Activated CD8-positive, alpha-beta T cell treated with anti-CD3 and anti-CD28 coated beads for 36 hours (primary cell): ENCODE data around the gene AFAP1L2. TPM values are rescaled to one million over a fixed set of nuclear protein-coding genes. Genes with fewer than 3 reads are reported as not detected.

Source experiments
- ATAC-seq: fragments of 200-7000 bp; cut with Tn5 transposase; one replicate; pipeline ENCODE4 v1.10.0; 2021; ENCODE audit warnings: mild to moderate bottlenecking, moderate library complexity
- CTCF ChIA-PET: fragments of 350-600 bp; sonication (Branson Sonifier 250); formaldehyde crosslinking; loops from one replicate; lab custom pipeline; 2021; ENCODE audit warnings: antibody characterized with exemption; lab: Charles Lee
- POLR2A ChIA-PET: fragments of 350-600 bp; sonication (Branson Sonifier 250); formaldehyde crosslinking; loops from one replicate; lab custom pipeline; 2021; ENCODE audit warnings: antibody characterized with exemption; lab: Charles Lee
- DNase-seq: peaks from one replicate; pipeline ENCODE4 v3.0.0-alpha.2; 2020
- H3K27ac Mint-ChIP-seq: one replicate; pipeline ENCODE4 v1.8.0; 2021; ENCODE audit warnings: mild to moderate bottlenecking, mixed read lengths
- H3K27me3 Mint-ChIP-seq: one replicate; pipeline ENCODE4 v1.8.0; 2021; ENCODE audit warnings: mixed read lengths
- H3K36me3 Mint-ChIP-seq: one replicate; pipeline ENCODE4 v1.8.0; 2021; ENCODE audit warnings: low read depth, mixed read lengths
- H3K4me1 Mint-ChIP-seq: one replicate; pipeline ENCODE4 v1.8.0; 2021; ENCODE audit warnings: low read depth, mixed read lengths
- H3K4me3 Mint-ChIP-seq: one replicate; pipeline ENCODE4 v1.8.0; 2021; ENCODE audit warnings: mild to moderate bottlenecking, moderate library complexity, mixed read lengths
- H3K9me3 Mint-ChIP-seq: one replicate; pipeline ENCODE4 v1.8.0; 2021; ENCODE audit warnings: mixed read lengths
- intact Hi-C: fragments of 100-400 bp; cut with micrococcal nuclease; formaldehyde crosslinking; loops from one replicate; pipeline ENCODE4 v1.10.0; 2022
- total RNA-seq, 2 experiments: library from RNA; stranded (reverse); gene quantifications; one replicate each; pipeline ENCODE4 v1.2.3, GENCODE V29; 2021
- TF ChIP-seq, protein P1 (sequence below): fragments of 200-600 bp; IDR thresholded peaks from one replicate; pipeline ENCODE4 v1.8.0; 2022; ENCODE audit warnings: antibody characterized with exemption, mild to moderate bottlenecking

AFAP1L2 gene
- total RNA-seq, 2 experiments from 2014 or later: 4.9 to 6.3 TPM

GRCh38 chr10:114271075-114271778 is 133.1 kb downstream of the AFAP1L2 start:
- TF ChIP-seq, protein P1, sequence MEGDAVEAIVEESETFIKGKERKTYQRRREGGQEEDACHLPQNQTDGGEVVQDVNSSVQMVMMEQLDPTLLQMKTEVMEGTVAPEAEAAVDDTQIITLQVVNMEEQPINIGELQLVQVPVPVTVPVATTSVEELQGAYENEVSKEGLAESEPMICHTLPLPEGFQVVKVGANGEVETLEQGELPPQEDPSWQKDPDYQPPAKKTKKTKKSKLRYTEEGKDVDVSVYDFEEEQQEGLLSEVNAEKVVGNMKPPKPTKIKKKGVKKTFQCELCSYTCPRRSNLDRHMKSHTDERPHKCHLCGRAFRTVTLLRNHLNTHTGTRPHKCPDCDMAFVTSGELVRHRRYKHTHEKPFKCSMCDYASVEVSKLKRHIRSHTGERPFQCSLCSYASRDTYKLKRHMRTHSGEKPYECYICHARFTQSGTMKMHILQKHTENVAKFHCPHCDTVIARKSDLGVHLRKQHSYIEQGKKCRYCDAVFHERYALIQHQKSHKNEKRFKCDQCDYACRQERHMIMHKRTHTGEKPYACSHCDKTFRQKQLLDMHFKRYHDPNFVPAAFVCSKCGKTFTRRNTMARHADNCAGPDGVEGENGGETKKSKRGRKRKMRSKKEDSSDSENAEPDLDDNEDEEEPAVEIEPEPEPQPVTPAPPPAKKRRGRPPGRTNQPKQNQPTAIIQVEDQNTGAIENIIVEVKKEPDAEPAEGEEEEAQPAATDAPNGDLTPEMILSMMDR: no peak
- H3K4me3 Mint-ChIP-seq: no peak overlapping the region
- ATAC-seq (no peak), DNase-seq (no peak)
- H3K36me3 Mint-ChIP-seq: no peaks in the 10 kb centered on the region
- POLR2A ChIA-PET: interaction anchor here (0.6 kb wide), 1 partner anchor 255 kb away, joined by 3 read pairs; no protein-coding TSS in a partner anchor
- CTCF ChIA-PET: interaction anchor here (2.0 kb wide), 1 partner anchor 33 kb away, joined by 8 read pairs; no protein-coding TSS in a partner anchor
- H3K9me3 Mint-ChIP-seq: no peaks in the 10 kb centered on the region
- H3K27ac Mint-ChIP-seq: no peak overlapping the region
- H3K4me1 Mint-ChIP-seq: no peaks in the 10 kb centered on the region
- intact Hi-C loops: no loop called here
- H3K27me3 Mint-ChIP-seq: peaks cover 7% of the 10 kb centered on the region

DNA sequence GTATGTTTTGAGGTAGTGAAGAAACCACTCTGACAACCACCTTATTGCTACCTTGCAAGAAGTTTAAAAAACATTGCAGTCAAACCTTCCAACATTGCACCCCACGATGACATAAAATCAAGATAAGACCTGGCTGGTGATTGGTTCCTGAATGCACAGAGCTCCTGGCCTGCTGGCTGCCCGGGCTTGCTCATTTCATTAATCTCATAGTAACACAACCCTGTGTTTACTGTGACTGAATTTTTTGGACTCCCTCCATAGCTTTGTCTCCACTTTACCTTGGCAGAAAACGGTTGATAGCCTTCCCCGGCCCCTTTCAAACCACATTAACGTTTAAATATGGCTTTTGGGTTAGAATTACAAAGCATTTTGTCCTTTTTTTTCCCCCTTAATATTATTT is 137.8 kb downstream of the AFAP1L2 start:
- DNase-seq: no peak
- H3K4me1 Mint-ChIP-seq: no peaks in the 10 kb centered on the region
- no peaks in the 10 kb centered on the region for H3K9me3 Mint-ChIP-seq
- ChIA-PET CTCF (interaction anchor here (1.1 kb wide), 1 partner anchor 37 kb away, joined by 4 read pairs; no protein-coding TSS in a partner anchor), POLR2A (no interaction called here)
- TF ChIP-seq, protein P1: no peak
- intact Hi-C loops: no loop called here
- no peak for ATAC-seq
- H3K4me3 Mint-ChIP-seq: no peak overlapping the region
- no peak overlapping the region for H3K27ac Mint-ChIP-seq
- no peaks in the 10 kb centered on the region for H3K36me3 Mint-ChIP-seq
- peaks cover 2% of the 10 kb centered on the region for H3K27me3 Mint-ChIP-seq

DNA sequence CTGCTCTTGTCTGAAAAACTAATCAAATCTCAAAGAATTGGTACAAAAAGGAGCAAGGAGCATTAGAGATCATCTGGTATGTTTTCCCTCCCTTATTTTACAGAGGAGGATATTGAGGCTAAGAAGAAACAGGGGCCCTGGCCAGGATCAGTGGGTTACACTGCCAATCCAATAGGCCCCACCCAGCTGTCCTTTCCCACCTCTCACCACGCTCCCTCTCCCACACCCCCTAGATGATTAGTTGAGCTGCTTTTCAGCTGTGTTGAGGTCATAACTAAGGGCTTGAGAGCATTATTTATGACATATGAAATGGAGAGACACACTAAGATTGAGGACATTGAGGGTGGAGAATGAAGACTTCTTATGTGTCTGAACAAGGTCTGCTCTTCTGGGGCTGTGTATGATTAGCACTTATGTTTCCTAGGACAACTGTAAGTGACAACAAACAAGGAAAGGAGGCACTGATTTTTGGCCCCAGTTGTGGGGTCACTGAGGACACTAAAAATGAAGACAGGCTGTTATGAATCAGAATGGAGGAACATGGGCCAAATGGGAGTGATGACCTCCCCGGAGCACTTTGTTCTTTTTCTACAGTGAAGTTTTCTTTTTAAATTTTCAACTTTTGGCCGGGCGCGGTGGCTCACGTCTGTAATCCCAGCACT is 138.8 kb downstream of the AFAP1L2 start:
- no peaks in the 10 kb centered on the region for H3K27me3 Mint-ChIP-seq
- H3K9me3 Mint-ChIP-seq: no peaks in the 10 kb centered on the region
- ATAC-seq: no peak
- H3K4me1 Mint-ChIP-seq: no peaks in the 10 kb centered on the region
- intact Hi-C loops: no loop called here
- no peak overlapping the region for H3K4me3 Mint-ChIP-seq
- DNase-seq: no peak
- ChIA-PET POLR2A (no interaction called here), CTCF (no interaction called here)
- TF ChIP-seq, protein P1: no peak
- H3K27ac Mint-ChIP-seq: no peak overlapping the region
- H3K36me3 Mint-ChIP-seq: no peaks in the 10 kb centered on the region

DNA sequence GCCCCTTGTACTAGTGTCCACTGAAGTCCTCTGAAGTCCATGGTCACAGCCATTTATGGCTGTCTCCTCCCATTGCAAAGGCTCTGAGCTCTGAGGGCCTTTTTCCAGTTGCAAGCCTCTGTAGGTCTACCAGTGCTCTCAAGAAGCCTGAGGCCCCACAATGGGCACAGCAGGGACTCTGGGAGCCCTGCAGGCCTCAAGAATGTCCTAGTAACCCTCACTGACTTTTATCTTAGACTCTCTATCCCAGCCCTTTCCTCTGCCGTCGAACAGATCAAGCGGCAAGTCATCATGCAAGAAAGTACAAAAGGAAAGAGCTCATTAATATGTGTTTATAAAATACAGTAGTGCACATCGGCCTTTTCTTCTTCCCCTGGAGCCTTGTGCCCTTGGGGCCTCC is 141.8 kb downstream of the AFAP1L2 start:
- H3K27me3 Mint-ChIP-seq: no peaks in the 10 kb centered on the region
- intact Hi-C loops: no loop called here
- TF ChIP-seq, protein P1: no peak
- H3K36me3 Mint-ChIP-seq: no peaks in the 10 kb centered on the region
- ChIA-PET CTCF (no interaction called here), POLR2A (no interaction called here)
- no peak for ATAC-seq
- no peaks in the 10 kb centered on the region for H3K9me3 Mint-ChIP-seq
- no peak overlapping the region for H3K27ac Mint-ChIP-seq
- H3K4me1 Mint-ChIP-seq: peaks cover 7% of the 10 kb centered on the region
- H3K4me3 Mint-ChIP-seq: no peak overlapping the region
- DNase-seq: no peak

- Mint-ChIP-seq H3K9me3 (no peaks in the 10 kb centered on the region), H3K27ac (no peak overlapping the region), H3K27me3 (no peaks in the 10 kb centered on the region), H3K4me3 (no peak overlapping the region), H3K36me3 (no peaks in the 10 kb centered on the region), H3K4me1 (peaks cover 7% of the 10 kb centered on the region)
- DNase-seq (no peak), ATAC-seq (no peak)
- intact Hi-C loops: no loop called here
- CTCF ChIA-PET: no interaction called here
- TF ChIP-seq, protein P1: no peak
- POLR2A ChIA-PET: no interaction called here
Measured at GRCh38 chr10:114261076-114261475, 143.2 kb downstream of the AFAP1L2 start.
